ENCODE results near the gene MEGF6.

Gene MEGF6

GRCh38 chr1:3642919-3643675 lies 31.8 kb upstream of the MEGF6 start:
- DNase-seq (ENCODE audit: low spot score), result no peak

DNA sequence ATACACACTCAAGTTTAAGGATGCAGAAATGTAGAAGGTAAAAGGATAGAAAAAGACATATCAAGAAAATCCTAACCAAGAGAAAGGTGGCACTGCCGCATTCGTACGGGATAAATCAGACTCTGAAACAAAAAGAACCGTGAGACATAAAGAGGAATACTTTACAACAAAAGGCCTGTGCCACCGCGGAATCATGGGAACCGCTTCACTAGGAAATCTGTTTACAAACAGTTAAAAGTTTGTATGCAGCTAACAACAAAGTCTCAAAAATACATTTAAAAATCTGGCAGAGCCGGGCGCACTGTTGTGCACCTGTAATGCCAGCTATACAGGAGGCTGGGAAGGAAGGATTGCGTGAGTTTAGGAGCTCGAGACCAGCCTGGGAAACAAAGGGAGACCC lies 30.5 kb upstream of the MEGF6 start:
- no peak for DNase-seq (ENCODE audit: low spot score)

GRCh38 chr1:3641046-3641760 lies 29.9 kb upstream of the MEGF6 start:
- no peak for DNase-seq (ENCODE audit: low spot score)

GRCh38 chr1:3640121-3640837 lies 29.0 kb upstream of the MEGF6 start:
- DNase-seq (ENCODE audit: low spot score), result no peak

DNA sequence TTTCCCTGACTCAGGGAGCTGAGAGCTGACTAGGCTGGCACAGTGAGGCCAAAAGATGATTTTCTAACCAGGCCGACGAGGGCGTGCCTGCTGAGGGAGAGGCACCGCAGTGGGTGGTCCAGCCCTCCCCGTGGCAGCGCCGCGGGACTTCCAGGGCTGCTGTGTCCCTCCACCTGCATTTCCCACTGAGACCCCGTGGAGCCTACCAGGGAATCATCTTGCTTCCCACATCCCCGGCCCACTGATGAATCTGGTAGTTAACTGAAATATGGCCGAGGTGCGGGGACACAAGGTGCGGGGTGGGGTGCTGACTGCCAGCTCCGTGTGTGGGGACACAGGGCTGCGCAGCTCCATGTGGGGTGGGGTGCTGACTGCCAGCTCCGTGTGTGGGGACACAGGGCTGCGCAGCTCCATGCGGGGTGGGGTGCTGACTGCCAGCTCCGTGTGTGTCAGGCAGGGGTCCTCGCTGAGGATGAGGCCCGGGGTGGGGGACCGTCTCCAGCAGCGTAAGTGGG lies 28.1 kb upstream of the MEGF6 start:
- no peak for DNase-seq (ENCODE audit: low spot score)

GRCh38 chr1:3638676-3639075 lies 27.4 kb upstream of the MEGF6 start:
- no peak for DNase-seq (ENCODE audit: low spot score)

- DNase-seq (ENCODE audit: low spot score), result no peak
Observed at GRCh38 chr1:3638027-3638426, 26.7 kb upstream of the MEGF6 start.

DNA sequence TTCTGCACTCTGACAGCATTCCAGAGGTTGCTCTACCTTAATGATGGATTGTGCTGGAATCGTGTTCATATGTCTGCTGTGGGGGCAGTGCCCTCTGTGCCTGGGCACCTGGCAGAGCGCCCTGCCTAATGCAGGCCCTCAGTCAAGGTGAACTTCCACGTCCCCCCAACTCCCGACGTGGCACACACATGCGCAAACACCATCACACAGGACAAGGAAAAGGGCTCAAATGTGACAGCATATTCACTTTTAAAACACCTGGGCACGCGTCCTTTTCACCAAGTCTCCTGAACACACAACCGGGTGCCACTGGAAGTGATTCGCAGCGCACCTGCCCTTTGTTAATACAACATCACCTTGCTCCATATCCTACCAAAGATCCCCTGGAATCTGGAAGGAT lies 25.2 kb upstream of the MEGF6 start:
- no peak for DNase-seq (ENCODE audit: low spot score)

DNA sequence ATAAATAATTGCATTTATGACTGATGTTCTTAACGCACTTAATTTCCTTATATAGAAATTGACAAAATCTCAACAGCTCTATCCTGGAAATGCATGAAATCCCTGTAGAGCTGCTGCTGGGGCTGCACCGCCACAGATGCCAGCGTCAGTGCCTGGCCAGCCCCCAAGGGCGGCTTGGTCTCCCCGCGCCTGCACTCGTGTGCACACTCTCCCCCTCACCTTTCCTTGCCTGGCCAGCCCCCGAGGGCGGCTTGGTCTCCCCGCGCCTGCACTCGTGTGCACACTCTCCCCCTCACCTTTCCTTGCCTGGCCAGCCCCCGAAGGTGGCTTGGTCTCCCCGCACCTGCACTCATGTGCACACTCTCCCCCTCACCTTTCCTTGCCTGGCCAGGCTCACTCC lies 24.8 kb upstream of the MEGF6 start:
- no peak for DNase-seq (ENCODE audit: low spot score)

- no peak for DNase-seq (ENCODE audit: low spot score)
Observed at GRCh38 chr1:3634059-3634800, 22.9 kb upstream of the MEGF6 start.

- DNase-seq (ENCODE audit: low spot score), result no peak
Observed at GRCh38 chr1:3633344-3634058, 22.2 kb upstream of the MEGF6 start.

DNA sequence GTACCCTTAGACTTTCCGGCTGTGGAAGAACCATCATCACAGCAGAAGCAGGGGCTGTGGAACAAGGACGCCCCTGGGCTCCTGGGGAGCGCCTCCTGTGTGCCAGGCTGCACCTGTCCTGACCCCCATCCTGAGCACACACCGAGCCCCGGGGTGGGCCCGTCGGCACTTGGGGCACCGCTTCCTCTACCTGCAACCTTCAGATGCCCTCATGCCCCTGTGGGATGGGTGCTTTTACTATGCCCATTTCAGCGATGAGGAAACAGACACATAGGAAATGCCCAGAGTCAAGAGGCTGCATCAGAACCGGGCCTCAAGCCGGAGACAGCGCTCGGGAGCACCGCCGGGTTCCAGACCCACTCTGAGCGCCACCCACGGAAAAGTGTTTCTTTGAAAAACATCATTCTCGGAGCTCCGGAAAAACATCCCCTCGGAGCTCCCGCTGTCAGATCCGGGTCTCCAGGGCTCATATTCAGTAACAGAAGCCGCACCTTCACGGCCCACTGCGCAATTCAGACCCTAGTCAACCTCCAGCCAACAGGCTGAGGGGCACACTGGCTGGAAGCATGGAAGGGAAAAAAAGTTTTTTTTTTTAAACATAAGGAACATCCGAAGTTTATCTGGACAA lies 21.5 kb upstream of the MEGF6 start:
- DNase-seq (ENCODE audit: low spot score), result no peak

- DNase-seq (ENCODE audit: low spot score), result no peak
Observed at GRCh38 chr1:3632298-3632697, 21.0 kb upstream of the MEGF6 start.

- no peak for DNase-seq (ENCODE audit: low spot score)
Observed at GRCh38 chr1:3631320-3632260, 20.3 kb upstream of the MEGF6 start.

GRCh38 chr1:3630914-3631313 lies 19.6 kb upstream of the MEGF6 start:
- DNase-seq (ENCODE audit: low spot score), result no peak

DNA sequence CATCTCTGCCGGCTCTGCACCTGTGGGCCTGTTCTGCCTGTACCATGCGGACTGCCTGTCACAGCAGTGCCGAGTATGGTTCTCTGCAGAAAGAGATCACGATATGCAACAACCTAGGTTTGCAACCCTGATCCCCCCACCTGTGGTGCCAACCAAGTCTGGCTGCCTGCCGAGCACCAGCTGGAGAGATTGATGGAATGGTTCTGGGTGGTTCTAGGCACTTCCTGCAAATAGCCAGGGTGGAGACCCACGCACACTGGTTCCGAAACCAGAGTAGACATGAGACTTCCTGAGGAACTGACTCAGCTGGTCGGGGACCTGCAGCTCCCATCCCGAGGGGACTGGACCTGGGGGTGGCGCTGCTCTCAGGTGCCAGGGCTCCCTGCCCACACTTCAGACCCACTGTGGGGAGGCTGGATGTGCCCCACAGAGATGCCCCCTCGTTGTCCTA lies 18.9 kb upstream of the MEGF6 start:
- no peak for DNase-seq (ENCODE audit: low spot score)

DNA sequence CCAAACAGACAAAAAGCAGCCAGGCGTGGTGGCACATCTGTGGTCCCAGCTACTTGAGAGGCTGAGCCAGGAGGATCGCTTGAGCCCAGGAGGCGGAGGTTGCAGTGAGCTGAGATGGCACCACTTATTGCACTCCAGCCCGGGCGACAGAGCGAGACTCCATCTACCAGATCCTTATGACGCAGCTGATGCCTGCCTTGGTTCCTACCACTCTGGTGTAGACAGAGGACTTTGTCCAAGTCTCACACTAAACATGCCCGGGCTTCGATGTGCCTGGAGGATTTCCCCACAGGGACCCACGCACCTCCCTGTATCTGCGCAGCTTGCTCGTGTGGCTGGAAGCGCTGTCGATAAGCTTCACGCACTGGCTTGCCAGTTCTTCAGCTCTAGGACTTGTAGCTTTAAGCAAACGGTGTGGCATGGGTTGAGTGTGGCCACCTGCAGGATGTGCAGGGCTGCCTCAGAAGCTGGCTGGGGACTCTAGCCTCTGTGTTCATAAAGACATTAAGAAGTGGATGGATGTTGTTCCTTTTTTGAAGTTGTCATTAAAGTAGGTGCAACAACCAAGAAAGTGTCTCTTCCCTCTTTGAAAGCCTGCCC lies 18.4 kb upstream of the MEGF6 start:
- no peak for DNase-seq (ENCODE audit: low spot score)

DNA sequence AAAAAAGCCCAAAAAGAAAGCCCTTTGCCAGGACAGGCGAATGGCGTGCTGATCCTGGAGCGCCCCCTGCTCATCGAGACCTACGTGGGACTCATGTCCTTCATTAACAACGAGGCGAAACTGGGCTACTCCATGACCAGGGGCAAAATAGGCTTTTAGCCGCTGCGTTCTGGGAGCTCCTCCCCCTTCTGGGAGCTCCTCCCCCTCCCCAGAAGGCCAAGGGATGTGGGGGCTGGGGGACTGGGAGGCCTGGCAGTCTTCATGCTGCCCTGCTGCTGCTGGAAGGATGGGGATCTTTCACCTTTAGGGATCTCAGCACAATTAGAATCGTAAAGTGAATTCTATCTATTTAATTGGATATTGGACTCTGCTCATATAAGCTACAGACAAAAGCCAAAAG lies 17.1 kb upstream of the MEGF6 start:
- no peak for DNase-seq (ENCODE audit: low spot score)

DNA sequence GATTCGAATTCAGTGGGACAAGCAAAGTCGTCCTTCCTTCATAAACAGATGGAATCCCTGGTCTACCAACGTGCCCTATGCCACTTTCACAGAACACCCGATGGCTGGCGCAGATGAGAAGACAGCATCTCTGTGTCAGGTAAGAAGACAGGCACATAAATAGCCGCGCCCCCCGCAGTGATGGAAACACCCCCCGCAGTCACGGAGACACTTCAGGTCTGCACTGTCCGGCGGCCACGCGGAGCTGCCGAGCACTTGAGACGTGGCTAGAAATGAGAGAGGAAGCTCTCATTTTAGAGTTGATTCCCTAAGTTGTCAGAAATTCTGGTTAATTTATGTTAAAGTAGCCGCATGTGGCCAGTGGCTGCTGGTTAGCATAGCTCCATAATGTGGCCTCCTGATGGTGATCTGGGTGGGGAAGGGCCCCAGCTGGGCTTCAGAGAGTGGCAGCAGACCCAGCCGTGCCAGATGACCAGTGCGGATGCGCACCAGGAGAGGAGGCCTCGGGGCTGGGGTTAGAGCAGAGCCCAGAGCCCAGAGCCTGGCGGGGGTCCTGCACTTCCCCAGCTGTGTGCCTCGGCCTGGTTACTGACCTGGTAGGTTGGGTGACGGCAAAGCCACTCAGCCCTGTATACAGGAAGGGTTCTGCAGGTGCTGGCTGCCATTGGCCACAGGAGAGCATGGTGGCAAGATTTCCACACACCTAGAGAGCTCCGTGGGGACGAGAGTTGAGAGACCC lies 16.4 kb upstream of the MEGF6 start:
- no peak for DNase-seq (ENCODE audit: low spot score)

Measured in CD4-positive, alpha-beta T cell treated with Interleukin-6 at 100 ng/mL for 8 hours (primary cell).